ENCODE measurements around the gene RDX.

The RDX gene

DNA sequence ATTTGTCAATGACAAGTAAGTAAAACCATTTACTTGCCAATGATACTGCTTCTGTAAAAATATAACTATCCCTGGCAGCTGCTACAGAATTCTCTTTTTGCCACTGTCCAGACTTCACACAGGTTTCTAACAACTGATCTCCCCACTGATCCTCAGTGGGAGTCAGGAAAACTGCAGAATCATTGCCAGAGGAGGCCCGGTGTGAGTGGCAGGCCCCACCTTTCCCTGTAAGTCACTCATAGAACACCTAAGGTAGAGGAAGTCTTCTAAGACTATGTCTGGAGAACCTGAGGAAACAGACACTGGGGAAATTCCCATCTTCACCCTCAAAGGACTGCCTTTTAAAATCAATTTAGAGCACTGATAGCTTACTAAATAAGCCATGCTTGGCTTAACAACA, 136.9 kb downstream of the RDX start:
- no peak for DNase-seq (ENCODE audit: low spot score)
- in situ Hi-C loops (cut with MboI; ENCODE audit: low pct_unique_long_range_greater_than_20kb, low sequenced_read_pairs, unreplicated experiment) = no loop called here
- TF ChIP-seq, protein P1, sequence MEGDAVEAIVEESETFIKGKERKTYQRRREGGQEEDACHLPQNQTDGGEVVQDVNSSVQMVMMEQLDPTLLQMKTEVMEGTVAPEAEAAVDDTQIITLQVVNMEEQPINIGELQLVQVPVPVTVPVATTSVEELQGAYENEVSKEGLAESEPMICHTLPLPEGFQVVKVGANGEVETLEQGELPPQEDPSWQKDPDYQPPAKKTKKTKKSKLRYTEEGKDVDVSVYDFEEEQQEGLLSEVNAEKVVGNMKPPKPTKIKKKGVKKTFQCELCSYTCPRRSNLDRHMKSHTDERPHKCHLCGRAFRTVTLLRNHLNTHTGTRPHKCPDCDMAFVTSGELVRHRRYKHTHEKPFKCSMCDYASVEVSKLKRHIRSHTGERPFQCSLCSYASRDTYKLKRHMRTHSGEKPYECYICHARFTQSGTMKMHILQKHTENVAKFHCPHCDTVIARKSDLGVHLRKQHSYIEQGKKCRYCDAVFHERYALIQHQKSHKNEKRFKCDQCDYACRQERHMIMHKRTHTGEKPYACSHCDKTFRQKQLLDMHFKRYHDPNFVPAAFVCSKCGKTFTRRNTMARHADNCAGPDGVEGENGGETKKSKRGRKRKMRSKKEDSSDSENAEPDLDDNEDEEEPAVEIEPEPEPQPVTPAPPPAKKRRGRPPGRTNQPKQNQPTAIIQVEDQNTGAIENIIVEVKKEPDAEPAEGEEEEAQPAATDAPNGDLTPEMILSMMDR (IDR thresholded peaks at IDR 0.05; ENCODE audit: extremely low read depth, insufficient read depth, missing control alignments) = no peak

DNA sequence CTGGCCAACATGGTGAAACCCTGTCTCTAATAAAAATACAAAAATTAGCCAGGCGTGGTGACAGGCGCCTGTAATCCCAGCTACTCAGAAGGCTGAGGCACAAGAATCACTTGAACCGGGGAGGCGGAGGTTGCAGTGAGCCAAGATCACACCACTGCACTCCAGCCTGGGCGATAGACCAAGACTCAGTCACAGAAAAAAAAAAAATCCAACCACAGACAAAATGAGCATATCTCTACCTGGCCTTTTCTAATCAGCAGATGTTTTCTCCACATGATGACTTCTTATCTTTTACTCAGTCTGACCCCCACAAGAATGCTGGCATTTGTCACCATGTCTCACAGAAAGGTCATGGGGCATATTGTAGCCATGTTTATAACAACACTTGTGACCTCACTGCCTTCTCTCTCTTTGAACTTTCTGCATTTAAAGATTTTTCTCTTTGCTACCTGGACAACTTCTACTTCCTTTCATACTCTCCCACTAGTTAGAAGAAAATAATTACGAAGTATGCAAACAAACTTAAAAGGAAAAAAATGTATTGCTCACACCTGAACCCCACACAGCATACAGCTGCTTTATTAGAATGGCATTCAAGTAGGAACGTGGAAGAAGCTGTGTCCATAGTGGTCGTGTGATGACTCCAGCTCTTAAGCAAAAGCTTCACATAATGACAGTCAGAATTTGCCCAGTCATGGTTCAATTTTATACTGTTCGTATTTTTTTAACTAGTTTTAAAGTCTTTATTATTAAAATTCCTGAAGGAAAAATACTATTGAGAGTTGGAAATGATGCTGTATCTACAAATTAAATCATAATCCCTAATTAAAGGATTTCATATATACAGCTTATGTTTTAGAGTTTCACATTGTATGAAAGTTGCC, 137.9 kb downstream of the RDX start:
- no peak for DNase-seq (ENCODE audit: low spot score)
- in situ Hi-C loops (cut with MboI; ENCODE audit: low pct_unique_long_range_greater_than_20kb, low sequenced_read_pairs, unreplicated experiment) = no loop called here
- TF ChIP-seq, protein P1 (IDR thresholded peaks at IDR 0.05; ENCODE audit: extremely low read depth, insufficient read depth, missing control alignments) = no peak

DNA sequence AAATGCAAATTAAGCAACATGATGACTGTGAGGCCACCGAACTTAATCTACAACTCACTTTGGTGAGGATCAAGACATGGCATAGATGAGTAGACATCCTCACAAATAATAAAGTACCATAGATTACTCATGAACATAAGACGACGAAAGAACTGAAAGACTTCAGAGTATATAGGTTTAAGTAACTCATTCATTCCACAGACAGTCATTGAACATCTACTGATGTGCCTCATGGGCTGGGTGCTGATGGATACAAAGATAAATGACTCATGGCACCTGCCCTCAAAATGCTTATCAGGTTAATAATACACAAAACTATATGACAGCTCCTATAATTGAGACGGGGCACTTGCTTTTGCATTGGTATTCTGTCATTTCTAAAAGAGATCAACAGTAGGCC, 139.9 kb downstream of the RDX start:
- TF ChIP-seq, protein P1 (IDR thresholded peaks at IDR 0.05; ENCODE audit: extremely low read depth, insufficient read depth, missing control alignments) = no peak
- in situ Hi-C loops (cut with MboI; ENCODE audit: low pct_unique_long_range_greater_than_20kb, low sequenced_read_pairs, unreplicated experiment) = no loop called here
- DNase-seq (ENCODE audit: low spot score) = no peak

DNA sequence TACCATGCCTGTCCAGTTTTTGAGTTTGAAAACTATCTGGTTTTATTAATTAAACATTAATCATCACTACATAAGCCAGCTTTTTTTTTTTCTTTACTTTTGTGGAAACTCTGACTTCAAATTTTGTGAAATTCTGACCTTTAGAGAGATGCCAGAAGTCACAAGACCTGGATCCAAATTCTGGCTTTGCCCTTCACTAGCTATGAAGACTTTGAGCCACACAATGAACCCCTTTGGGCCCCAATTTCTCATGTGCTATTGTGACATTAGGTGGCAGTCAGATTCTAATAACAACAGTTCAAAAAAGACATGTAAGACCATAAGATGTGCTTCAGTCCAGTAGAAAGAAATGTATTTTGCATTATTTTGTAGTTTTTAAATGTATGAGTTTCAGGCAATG, 142.9 kb downstream of the RDX start:
- in situ Hi-C loops (cut with MboI; ENCODE audit: low pct_unique_long_range_greater_than_20kb, low sequenced_read_pairs, unreplicated experiment) = no loop called here
- TF ChIP-seq, protein P1 (IDR thresholded peaks at IDR 0.05; ENCODE audit: extremely low read depth, insufficient read depth, missing control alignments) = no peak

DNA sequence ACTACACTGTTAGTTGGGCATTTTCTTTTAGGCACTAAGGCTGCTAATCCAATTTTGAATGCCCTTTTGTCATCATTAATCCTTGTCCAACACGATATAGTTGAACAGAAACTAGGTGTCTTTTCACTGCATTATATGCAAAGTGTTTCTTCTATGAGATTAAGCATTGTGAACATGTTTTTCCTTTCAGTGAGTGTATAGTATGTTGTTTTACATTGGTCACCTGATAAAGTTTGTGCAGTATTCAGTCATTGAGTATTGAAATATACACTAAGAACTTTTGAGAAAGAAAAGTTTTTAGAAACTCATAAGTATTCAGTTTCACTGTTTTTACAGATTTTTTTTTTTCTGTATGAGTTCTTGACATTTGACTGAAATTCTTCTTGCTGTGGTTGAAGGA, 144.2 kb downstream of the RDX start:
- TF ChIP-seq, protein P1 (IDR thresholded peaks at IDR 0.05; ENCODE audit: extremely low read depth, insufficient read depth, missing control alignments) = no peak
- no peak for DNase-seq (ENCODE audit: low spot score)

More for the DNA sequence above, 142.9 kb downstream of the RDX start:
- DNase-seq (ENCODE audit: low spot score) = no peak

DNA sequence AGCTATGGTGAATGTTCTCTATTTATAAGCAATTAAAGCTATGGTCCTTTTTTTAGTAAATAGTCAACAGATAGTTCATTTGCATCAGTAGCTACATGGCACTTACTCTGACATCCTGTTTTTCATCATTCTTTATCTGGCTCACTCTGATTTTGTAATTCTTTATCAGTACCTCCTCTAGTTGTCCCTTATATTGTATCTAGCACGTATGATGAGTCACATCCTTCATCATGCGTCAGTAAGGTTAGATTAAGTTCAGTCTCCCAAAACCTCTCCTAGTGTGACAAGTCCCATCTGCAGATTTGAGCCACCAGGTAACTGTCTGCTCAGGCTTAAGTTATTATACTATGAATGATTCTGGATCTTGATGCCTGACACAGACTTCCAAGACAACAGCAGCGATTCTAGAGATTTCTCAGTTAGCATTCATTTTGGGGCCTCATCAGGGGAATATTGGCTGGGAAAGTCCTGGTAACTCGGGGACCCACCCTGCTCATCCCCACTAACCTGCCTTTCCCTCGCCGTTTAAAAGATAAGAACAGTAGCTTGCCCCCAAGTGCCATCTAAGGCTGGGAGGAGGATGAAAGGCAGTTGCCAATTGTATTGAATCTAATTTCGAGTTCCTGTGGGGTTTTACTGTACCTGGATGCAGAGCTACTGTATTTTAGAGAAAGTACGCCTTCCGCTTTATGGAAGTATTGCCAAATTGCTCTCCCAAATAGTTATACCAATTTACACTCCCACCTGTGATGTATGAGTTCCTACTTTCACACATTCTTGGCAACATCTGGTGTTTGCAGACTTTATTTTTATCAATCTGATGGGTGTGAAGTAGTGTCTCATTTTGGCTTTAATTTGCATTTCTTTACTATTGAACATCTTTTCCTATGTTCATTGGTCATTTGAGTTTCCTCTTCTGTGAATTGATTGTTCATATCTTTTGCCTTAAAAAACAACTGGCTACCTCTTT, 147.4 kb downstream of the RDX start:
- DNase-seq (ENCODE audit: low spot score) = no peak
- TF ChIP-seq, protein P1 (IDR thresholded peaks at IDR 0.05; ENCODE audit: extremely low read depth, insufficient read depth, missing control alignments) = no peak
- in situ Hi-C loops (cut with MboI; ENCODE audit: low pct_unique_long_range_greater_than_20kb, low sequenced_read_pairs, unreplicated experiment) = loop anchor here (25.0 kb wide), 1 partner anchor 112 kb away; no protein-coding TSS in a partner anchor

More for the DNA sequence above, 144.2 kb downstream of the RDX start:
- in situ Hi-C loops (cut with MboI; ENCODE audit: low pct_unique_long_range_greater_than_20kb, low sequenced_read_pairs, unreplicated experiment) = no loop called here

Measured in GM13977 (cell line).